ENCODE data around the gene CNTN4. TPM values are rescaled to one million over a fixed set of nuclear protein-coding genes. Genes with fewer than 3 reads are reported as not detected.

The CNTN4 gene
- polyA plus RNA-seq, 4 donors, result 29.0 to 35.1 (median 32.8) TPM

DNA sequence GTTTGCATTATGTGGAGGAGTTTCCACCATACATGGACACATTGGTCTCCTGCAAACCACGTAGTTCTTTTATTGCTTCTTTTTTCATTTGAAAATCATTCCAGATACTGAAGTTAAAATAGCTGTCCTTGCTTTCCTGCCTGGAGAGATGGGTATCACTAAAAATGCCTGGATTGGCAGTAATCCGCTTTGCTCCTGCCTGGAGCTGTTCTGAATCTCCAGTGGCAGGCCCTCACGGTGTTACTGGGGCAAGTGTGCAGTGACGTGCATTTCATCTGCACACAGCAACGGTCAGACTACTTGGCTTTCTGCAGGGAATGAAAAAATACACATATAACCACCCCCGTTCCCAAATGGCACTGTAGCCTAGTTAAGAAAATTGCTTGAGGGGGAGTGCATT lies 738.6 kb downstream of the CNTN4 start:
- DNase-seq (ENCODE audit: low read depth in 4 of 4, low spot score in 3 of 4), result no peak

DNA sequence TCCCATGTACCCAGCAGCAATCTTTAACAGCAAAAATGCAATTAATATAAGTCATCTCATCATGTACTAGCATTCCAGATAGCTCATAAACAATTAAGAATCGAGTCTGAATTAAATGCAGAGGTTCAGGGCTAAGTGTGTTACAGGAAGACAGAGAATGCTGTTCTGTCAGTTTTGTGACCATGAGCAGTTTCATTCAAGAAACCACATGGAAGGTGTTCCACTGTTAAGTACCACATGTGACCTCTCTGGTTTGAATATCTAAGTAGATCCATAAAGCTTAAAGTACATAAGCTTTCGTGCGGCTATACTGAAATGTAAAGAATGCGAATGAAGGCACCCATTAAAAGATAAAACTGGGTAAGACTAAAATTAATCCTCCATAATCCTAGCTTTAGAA lies 739.2 kb downstream of the CNTN4 start:
- DNase-seq (ENCODE audit: low read depth in 4 of 4, low spot score in 3 of 4), result no peak

DNA sequence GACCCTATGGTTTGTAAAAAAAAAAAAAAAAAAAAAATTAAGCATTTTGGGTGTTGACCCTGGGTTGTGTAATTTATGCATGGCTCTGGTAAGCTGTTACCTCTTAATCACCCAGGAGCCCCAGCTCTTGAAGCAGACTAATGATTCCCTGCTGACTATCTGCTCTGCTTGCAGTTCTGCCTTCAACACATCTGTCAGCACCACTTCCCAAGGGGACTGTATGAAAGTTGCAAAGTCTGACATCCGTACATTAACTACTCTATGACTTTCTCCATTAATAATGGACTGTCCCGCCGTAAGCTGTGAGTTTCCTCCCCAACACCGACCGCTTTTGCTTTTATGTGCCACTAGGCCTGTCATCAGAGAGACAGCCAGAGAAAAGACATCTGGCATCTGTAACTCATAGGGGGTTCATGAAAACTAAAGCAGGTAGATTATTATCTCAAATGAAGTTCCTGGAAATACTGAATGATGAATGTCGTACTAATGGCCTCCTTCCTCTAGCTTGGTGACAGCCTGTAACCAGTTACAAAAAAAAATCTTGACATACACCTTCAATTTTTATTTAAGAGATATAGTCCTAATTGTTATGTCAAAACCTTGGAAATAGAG lies 740.0 kb downstream of the CNTN4 start:
- DNase-seq (ENCODE audit: low read depth in 4 of 4, low spot score in 3 of 4), result peak in 1 of 4 donors; percentile 28

DNA sequence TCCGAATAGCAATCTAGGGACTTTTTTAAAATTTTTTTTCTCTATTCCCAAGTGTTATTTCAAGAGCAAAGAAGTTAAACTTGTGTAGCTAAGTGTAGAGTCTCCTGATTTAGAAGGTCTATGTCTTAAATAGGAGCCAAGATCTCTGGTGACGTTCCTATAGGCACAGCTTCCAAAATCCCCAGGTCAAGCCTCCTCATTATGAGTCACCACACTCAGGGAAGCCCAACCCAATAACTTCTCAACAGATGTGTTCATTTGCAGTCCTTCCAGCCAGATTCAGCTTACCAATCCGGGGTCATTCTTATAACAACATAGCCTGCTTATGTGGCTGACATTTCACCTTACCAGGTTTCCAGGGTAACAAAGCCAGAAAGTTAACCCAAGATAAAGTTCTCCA lies 741.2 kb downstream of the CNTN4 start:
- DNase-seq (ENCODE audit: low read depth in 4 of 4, low spot score in 3 of 4), result no peak

DNA sequence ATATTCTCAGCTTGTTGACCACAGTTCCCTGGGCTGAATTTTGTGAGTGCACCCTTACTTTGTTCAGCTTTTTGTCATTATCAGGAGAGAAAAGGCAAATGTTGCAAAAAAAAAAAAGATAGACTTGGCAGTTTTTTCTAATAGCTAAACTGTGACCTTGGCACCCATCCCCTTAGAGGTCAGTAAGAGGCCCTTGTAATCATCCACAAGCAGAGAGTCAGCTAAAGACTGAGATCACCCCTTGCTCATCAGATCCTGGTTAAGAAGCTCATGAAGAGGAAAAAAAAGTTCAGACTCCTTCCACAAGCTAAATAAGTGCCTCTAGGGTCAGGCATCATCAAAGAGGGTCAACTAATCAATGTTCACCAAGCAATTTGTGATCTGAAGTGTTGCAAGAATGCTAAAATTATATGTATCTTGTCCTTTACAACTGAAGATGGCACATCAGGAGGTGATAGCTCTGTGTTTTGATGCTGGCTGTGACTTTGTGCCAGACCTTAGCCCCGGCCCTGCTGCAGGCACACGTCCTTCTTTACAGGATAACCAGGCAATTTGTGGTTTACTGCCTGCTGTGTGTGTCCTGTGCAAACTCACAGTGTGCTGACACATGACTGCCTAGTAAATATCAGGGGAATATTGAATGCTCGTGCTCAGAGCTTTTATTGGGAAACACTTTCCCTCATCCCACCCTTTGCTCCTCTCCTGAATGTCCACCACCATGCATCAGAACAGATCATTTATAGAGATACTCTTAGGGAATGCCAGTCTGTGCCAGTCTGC lies 748.6 kb downstream of the CNTN4 start:
- DNase-seq (ENCODE audit: low read depth in 4 of 4, low spot score in 3 of 4), result no peak

DNA sequence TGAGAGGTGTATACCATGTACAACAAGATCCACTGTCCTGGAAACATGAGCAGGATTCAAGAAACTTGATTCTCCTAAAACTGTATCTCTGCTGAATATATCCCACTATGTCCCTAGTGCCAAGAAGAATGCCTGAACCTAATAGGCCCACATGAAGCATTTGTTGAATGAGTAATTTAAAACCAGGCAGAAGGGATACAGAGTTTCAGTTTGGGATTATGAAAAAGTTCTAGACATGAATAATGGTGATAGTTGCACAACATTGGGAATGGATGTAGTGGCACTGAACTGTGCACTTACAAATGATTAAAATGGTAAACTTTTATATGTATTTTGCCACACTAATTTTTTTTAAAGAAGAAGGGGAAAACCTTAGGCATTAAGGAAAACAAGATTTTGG lies 750.4 kb downstream of the CNTN4 start:
- DNase-seq (ENCODE audit: low read depth in 4 of 4, low spot score in 3 of 4), result no peak

DNA sequence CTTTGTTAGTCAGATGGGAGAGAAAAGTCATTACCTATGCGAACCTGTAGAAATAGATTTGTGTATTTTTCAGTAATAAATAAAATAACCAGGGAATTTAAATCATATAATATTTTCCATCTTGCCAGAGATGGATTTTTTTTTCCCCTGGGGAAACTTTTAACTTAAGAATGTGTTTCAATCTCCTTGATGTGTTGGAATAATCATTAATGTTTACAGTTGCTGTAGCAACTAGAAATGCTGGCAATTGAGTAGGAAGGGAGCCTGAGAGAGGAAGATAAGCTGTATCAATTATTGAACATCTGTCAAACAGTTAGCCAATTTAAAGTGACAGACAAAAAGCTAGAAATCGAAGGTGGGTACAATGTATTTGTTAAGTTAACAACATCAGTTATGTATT lies 752.0 kb downstream of the CNTN4 start:
- no peak for DNase-seq (ENCODE audit: low read depth in 4 of 4, low spot score in 3 of 4)

DNA sequence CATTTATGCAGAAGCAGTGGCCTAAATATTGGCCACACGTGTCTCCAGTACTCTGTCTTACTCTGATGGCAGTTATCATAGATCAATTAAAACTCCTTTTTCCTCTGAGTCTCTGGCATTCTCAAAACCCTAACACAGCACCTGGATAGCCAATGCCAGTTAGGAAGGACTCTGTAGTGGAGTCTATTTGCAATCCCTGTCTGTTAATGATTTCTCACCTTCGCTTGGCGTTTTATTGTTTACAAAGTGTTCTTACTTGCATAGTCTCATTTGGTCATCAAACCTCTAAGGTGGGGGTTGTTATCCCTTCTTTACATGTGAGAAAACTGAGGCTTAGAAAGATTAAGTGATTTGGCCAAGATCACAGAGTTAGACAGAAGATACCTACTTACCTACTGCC lies 752.7 kb downstream of the CNTN4 start:
- DNase-seq (ENCODE audit: low read depth in 4 of 4, low spot score in 3 of 4), result no peak

DNA sequence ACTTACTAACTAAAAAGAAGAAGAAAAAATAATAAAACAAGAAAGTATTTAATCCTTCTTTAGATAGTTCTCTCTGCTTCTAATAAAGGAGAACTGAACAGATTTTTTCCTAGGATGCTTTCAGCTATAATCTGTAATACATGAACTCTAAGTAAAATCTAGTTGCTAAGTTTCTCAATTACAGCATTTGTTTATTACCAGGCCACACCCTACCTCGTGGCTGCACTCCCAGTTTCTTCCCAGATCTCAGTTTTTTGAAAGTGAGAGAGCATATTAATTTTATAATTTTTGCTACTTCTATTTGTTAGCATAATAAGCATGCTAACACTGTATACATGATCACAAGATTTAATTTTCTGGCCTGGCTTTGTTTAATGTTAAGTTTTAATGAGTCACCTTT lies 753.2 kb downstream of the CNTN4 start:
- no peak for DNase-seq (ENCODE audit: low read depth in 4 of 4, low spot score in 3 of 4)

DNA sequence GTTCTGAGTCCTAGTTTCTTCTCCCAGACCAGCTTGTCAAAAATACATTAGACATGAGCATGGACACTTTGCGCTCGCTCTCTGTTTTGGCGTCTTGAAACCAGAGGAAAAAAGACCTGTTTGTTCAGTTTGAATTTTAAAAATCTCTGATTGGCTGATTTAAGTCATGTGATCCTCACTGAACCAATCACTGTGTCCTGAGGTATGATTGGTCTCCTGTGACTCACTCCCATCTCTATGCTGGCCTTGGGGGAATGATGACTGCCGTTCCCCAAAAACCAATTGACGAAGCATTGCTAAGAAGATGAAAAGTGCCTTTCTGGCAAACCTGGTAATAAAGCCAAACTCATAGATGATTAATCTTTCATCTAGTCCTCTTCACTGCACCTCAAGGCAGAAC lies 755.0 kb downstream of the CNTN4 start:
- DNase-seq (ENCODE audit: low read depth in 4 of 4, low spot score in 3 of 4), result no peak

DNA sequence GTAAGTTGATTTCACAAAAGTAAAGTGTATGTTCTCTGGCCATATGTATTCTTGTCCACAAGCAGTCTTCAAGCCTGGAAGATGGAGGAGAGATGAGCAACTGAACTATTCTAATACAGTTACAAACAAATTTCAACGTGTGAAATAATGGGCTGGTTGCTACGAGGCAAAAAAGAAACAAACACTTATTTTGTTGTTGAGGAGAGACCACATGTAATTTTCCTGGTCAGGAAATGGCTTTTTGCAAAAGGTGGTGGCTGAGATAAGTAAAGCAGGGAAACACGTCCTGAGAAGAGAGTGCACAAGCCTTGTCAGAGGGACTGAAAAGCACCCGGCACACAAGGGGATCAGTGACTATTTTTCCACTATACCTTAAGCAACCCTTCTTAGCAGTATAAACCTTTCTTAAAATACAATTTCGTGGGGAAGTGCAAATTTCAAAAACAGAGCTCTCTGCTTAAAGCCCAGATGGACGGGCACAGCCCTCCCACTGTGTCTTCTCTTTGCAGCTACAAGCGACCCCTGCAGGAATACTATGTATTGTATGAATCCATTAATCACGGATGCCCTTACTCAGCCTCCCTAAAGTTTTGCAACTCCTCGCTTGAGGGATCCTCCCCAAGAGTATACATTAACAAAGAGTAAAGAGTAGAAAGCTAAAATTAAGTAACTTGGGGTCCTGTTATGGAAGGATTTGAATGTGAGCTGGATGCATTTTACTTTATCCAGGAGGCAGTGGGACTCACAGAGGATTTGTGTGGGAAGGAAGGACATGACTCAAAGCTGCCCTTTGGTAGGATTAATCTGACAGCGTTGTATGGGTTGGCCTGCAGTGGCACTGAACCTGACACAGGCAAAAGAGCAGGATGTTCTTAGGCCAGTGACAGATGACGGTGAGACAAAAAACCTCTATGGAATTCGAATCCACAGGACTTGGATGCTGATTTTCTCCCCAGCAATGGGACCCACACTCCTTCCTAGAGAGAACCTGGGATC lies 757.8 kb downstream of the CNTN4 start:
- DNase-seq (ENCODE audit: low read depth in 4 of 4, low spot score in 3 of 4), result no peak

DNA sequence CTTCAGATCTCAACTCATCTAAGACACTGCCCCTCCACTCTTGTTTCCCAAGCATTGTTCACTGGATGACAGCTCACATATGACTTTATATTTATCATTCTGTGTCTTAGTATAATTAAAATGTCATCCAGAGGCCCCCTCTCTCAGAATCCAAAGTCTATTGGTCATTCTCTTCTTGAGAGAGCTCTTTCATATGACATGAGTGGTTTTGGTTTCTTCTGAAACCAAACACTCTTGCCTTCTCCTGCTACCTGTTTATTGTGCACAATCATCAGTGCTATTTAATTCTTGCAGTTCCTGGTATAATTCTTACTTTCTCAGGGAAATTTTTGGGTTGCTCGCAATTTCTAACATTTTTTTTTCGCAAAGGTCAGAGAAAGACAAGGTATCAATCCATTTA lies 762.0 kb downstream of the CNTN4 start:
- no peak for DNase-seq (ENCODE audit: low read depth in 4 of 4, low spot score in 3 of 4)

DNA sequence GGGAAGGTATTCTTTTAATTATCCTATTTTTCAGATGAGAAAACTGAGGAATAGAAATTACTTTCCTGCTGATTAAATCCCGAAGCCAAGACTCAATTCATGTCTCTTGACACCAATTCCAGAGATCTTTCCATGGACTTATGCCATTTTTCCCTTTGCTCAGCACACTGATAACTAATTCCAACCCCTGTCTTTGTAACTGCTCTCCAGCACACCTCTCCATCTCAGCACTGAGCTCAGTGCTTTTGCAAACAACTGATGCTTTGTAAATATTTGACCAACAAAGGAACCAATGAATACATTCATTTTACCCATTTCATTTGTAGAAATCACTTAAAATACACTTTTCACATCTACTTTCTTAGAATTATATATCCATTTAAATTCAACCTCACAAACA lies 762.5 kb downstream of the CNTN4 start:
- DNase-seq (ENCODE audit: low read depth in 4 of 4, low spot score in 3 of 4), result no peak

DNA sequence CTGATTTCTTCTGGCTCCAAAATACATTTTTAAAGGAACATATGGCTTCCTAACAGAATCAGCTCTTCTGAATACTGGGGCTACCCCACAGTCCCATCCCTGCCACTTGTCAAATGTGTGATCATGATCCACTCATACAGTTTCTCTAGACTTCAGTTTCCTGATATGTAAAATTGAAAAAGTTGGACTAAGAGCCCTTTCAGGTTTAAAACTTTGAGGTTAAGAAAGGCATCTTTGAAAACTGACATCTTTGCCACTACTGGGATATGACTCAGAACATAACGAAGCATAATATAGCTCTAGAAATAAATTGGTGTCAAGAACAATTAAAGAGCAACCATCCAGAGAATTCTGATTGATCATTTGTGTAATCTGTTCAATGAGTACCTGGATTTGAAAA lies 763.3 kb downstream of the CNTN4 start:
- DNase-seq (ENCODE audit: low read depth in 4 of 4, low spot score in 3 of 4), result no peak

DNA sequence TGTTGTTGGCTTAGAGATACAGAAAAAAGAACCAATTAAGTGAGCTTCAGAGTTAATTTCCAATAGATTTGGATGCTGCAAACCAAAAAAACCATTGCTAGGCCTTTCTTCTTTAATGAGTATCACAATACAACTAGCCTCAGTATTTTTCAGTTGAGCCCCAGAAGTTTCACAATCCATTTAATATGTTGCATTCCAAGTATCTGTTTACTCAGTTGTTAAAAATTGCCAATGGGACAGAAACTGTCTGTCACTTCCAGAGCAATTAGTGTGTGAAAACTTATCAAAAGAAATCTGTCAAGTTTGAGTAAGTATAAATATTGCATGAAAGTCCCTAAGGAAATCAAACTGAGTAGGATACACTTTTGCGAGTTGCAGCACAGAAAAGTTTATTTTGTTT lies 763.7 kb downstream of the CNTN4 start:
- DNase-seq (ENCODE audit: low read depth in 4 of 4, low spot score in 3 of 4), result no peak

DNA sequence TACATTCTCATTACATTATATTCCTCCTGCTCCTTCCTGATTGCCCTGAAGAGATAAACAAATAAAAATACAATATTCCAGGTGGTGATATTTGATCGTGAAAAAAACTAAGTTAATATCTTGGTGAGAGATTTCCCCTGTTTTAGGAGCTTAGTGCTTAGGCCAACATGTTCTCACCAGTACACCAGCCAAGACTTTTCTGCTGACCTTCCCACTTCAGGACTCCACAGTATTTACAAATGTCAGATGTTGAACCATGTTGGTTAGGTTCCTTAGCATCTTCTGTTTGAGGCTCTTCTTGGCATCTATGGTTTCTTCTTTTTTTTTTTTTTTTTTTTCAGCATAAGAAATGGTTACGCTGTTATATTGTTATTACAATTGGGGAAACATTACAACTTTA lies 764.5 kb downstream of the CNTN4 start:
- DNase-seq (ENCODE audit: low read depth in 4 of 4, low spot score in 3 of 4), result no peak

DNA sequence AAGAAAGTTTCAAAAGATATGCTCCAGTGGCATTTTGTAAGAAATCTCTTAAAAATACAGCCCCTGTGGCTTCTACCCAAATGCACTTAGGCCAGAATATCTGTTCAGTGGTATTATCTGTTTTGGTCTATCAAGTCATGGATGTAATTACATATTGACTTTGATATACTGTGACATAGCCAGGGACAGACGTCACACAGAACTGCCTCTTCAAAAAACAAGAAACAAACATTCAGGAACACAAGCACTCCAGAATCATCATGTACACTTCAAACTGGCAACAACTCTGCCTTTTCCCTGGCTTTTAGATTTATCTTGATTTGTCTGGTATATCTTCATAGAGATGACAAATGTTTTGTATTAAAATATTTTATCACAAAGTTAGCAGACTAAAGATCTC lies 771.2 kb downstream of the CNTN4 start:
- DNase-seq (ENCODE audit: low read depth in 4 of 4, low spot score in 3 of 4), result no peak

DNA sequence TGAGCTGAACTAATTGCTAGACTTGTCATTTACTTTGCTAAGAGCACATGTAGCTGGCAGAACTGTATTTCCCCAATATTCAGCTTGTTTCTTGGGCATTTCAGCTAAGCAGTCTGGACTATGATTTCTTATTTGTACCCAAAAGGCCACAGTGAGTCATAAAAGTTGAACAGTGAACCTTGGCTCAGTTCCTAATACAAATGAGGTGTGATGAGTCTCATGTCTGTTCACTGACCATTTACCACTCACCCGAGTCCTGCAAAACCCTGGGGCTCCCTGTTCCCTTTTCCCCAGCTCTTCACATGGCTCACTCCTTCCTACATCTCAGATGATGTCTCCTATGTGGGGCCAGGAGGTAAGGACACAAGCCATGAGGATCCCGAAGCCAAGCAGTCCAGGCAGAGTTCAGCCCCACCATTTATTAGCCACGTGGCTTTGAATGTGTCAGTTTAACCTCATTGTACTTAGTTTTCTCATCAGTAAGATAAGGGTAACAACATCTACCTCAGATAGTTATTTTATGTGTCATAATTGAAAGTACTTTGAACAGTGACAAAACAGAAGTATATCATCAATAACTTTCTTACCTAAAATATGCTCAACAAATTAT lies 772.2 kb downstream of the CNTN4 start:
- DNase-seq (ENCODE audit: low read depth in 4 of 4, low spot score in 3 of 4), result no peak

DNA sequence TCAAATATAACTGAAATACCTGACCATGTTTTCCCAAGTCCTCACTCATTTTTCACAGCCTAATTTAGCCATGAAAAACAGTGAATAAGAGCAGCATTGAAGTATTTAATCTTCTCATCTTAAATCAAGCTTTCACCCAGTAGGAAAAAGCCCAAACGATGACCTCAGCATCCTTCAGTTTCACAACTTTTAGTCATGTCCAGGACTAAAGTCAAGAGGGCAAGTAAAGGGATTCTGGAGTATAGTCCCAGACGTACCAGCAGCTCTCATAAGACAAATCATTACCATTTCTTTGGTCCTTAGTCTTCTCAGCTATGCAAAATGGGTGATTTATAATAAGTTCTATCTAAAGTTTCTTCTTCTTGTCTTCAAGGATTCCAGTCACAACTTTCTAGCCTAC lies 774.2 kb downstream of the CNTN4 start:
- DNase-seq (ENCODE audit: low read depth in 4 of 4, low spot score in 3 of 4), result no peak

DNA sequence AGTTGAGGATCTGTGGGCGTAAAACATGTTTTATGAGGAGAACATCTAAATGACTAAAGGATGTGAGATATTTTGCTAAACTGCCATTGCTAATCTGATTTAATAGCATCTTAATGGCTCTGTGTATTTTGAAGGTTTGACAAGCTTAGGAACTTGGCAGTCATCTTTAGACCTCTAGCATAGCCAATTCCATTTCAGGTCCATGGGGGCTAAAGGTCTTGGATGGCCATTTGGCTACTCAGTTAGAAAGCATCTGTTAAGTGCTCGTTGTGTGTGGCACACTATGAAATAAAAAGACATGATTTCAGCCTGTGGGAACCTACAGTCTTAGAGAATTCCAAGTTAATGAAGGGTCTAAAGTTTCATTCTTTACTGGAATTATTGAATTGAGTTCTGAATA lies 775.3 kb downstream of the CNTN4 start:
- DNase-seq (ENCODE audit: low read depth in 4 of 4, low spot score in 3 of 4), result no peak

DNA sequence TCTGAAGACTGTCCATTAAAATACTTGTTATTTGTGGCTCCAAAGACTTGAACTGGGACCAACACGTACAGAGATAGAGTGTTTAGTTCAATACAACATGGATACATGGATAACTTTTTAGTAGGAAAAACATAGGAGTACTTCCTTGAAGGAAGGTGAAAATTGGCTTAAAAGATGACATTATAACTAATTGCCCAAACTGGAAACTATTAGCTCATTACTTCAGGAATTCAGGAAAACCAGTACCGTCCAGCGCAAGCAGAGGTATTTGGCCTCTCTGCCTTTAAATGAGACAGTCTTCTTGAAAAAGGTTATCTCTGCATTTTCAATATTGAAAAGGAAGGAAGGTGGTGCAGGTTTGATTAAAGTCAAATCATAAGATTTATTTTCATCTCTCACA lies 777.0 kb downstream of the CNTN4 start:
- no peak for DNase-seq (ENCODE audit: low read depth in 4 of 4, low spot score in 3 of 4)
